ENCODE measurements around the gene YPEL1.
"Not testable (repeated sequence)": the region's sequence is repeated elsewhere in the genome, so short reads cannot be mapped to it uniquely, and the experiment has no call there.

The YPEL1 gene

DNA sequence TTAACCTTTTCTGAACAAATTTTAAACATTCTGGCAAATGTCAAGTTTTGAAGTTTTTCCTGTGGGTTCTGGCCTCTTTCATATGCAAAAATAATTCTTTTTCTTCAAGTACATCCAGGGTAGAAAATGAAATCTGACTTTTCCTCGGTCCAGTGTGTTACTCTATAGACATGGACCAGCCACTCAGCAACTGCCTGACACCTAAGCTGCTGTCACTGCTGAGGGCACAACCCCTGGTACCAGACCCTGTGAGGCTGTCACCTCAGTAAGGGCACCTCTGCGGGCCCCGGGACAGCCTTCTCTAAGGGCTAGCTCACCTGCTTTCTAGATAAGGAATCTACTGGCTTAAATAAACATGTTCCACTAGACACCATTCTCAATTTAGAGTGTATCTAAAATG is 36.0 kb downstream of the YPEL1 start:
- DNase-seq (ENCODE audit: low spot score in 2 of 2) (no peak), ATAC-seq (replicated peaks; ENCODE audit: extremely low read depth, poor library complexity, severe bottlenecking) (no peak)
- H3K4me1 Mint-ChIP-seq: peaks cover 6% of the 10 kb centered on the region
- H3K27me3 Mint-ChIP-seq: no peaks in the 10 kb centered on the region
- H3K4me3 Mint-ChIP-seq: no peak overlapping the region
- no peak overlapping the region for H3K27ac Mint-ChIP-seq (ENCODE audit: low read depth)
- H3K36me3 Mint-ChIP-seq (ENCODE audit: insufficient read depth): peaks cover 34% of the 10 kb centered on the region
- no peaks in the 10 kb centered on the region for H3K9me3 Mint-ChIP-seq

DNA sequence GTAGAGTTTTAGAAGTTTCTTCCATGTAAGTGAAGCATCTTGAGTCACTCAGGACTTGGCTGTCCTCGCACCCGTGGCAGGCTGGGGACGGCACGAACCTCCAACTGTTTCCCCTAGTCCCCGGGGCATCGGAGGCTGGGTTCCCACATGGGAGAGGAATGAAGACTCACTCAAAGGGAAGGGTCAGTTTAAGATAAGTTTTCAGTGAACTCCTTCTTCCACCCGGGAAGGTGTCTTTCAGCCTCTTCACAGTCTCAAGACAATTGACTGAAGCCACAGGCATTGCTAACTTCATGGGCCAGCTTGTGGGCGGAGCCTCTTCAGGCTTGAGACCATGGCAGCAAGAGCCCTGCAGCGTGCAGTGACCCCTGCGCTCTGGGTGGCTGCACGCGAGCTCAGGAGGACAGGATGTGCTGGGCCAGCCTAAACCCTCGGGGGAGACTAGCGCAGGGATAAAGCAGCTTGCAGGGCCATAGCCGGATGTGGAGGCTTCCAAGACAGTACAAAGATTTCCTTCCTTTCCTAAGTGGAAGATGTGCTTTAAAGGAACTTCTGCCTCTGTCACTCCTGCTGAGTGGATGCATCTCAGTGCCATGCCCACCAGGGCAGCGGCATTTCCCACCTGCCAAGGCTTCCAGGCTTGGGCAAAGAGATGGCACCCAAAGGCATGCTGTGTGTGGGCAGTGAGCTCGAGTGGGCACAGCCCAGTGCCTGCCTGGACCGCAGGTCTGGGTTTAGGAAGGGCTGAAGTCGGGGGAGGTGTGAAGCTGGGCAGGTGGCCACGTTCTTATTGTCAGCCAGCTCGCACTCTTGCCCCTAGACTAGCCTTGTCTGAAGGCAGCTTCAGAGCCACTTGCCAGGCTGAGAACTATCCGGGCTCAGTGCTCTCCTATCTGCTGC is 36.9 kb downstream of the YPEL1 start:
- Mint-ChIP-seq H3K36me3 (ENCODE audit: insufficient read depth) (peaks cover 36% of the 10 kb centered on the region), H3K27me3 (no peaks in the 10 kb centered on the region), H3K4me3 (no peak overlapping the region), H3K9me3 (no peaks in the 10 kb centered on the region), H3K4me1 (peaks cover 6% of the 10 kb centered on the region), H3K27ac (ENCODE audit: low read depth) (no peak overlapping the region)
- DNase-seq (ENCODE audit: low spot score in 2 of 2) (no peak), ATAC-seq (replicated peaks; ENCODE audit: extremely low read depth, poor library complexity, severe bottlenecking) (no peak)

DNA sequence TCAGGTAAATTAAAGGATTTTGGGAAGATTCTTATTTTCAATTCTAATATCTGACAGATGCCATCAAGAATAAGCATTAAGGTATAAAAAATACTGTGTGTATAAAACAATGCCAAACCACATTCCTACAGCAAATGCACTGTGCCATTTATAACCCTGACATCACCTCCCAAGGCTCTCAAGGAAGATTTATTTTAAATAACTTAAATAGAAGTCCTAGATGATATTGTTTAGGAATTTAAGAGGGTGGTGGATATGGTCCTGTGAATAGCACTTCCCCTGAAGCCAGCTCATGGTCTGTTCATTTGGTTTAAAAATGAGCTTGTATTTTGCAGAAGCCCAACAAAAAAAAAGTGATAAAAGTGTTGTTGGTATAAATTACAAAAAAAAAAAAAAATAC is 37.7 kb downstream of the YPEL1 start:
- Mint-ChIP-seq H3K4me1 (peaks cover 6% of the 10 kb centered on the region), H3K27me3 (no peaks in the 10 kb centered on the region), H3K9me3 (no peaks in the 10 kb centered on the region), H3K4me3 (no peak overlapping the region), H3K36me3 (ENCODE audit: insufficient read depth) (peaks cover 39% of the 10 kb centered on the region), H3K27ac (ENCODE audit: low read depth) (no peak overlapping the region)
- ATAC-seq (replicated peaks; ENCODE audit: extremely low read depth, poor library complexity, severe bottlenecking) (no peak), DNase-seq (ENCODE audit: low spot score in 2 of 2) (no peak)

DNA sequence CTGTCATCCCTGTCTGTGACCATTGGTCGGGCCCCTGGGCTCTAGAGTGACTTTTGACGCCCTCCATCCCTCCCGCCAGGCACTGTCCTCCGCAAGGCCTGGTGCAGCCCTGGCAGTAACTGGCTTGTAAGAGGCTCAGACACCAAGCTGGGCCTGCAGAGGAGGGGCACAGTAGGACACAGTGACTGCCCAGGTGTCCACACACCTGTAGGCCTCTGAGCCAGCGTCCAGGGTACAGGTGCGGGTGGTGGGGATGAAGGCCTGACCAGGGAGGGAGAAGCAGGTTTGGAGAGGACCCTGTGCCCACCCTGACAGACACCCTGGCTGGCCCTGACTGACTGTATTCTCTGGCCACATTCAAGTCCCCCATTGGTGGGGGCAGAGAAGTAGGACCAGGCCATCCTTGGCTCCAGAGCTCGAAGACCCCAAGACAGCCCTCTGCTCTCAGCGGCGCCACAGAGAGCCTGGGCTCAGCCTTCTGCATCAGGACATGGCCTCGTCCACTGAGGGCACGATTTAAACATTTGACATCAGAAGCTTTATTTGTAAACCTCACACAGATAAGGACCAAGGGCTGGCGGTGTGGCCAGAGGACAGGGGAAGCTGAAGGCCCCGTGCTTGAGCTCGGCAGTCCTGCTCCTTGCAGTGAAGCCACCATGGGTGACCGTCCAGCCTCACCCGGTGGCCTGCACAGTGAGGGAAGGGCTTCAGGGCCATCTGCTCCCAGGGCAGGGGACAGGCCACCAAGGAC is 38.4 kb downstream of the YPEL1 start:
- Mint-ChIP-seq H3K4me3 (no peak overlapping the region), H3K27ac (ENCODE audit: low read depth) (peak overlapping the region; percentile 19), H3K36me3 (ENCODE audit: insufficient read depth) (peaks cover 42% of the 10 kb centered on the region), H3K9me3 (no peaks in the 10 kb centered on the region), H3K4me1 (peaks cover 4% of the 10 kb centered on the region), H3K27me3 (no peaks in the 10 kb centered on the region)
- ATAC-seq (replicated peaks; ENCODE audit: extremely low read depth, poor library complexity, severe bottlenecking) (no peak), DNase-seq (ENCODE audit: low spot score in 2 of 2) (no peak)

DNA sequence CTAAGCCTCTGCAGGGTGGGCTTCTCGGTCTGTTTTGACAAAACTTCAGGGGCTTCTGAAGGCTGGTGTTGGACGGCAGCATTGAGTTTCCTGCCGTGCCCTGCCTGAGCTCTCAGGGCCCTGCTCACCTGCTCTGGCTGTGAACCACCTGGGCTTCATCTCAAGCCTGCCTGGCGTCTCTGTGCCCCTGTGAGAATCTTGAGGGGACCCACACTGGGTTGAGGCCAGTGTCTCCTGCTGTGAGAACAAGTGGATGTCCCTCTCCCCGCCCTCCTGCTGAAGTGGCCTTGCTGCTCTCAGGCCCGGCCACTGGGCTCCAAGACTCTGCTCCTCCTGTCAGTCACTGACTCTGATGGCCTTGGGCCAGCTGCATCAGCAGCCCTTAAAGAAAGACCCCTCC is 39.5 kb downstream of the YPEL1 start:
- Mint-ChIP-seq H3K9me3 (no peaks in the 10 kb centered on the region), H3K27me3 (no peaks in the 10 kb centered on the region), H3K4me3 (no peak overlapping the region), H3K4me1 (peaks cover 5% of the 10 kb centered on the region), H3K27ac (ENCODE audit: low read depth) (no peak overlapping the region), H3K36me3 (ENCODE audit: insufficient read depth) (peaks cover 48% of the 10 kb centered on the region)
- ATAC-seq (replicated peaks; ENCODE audit: extremely low read depth, poor library complexity, severe bottlenecking) (no peak), DNase-seq (ENCODE audit: low spot score in 2 of 2) (no peak)

DNA sequence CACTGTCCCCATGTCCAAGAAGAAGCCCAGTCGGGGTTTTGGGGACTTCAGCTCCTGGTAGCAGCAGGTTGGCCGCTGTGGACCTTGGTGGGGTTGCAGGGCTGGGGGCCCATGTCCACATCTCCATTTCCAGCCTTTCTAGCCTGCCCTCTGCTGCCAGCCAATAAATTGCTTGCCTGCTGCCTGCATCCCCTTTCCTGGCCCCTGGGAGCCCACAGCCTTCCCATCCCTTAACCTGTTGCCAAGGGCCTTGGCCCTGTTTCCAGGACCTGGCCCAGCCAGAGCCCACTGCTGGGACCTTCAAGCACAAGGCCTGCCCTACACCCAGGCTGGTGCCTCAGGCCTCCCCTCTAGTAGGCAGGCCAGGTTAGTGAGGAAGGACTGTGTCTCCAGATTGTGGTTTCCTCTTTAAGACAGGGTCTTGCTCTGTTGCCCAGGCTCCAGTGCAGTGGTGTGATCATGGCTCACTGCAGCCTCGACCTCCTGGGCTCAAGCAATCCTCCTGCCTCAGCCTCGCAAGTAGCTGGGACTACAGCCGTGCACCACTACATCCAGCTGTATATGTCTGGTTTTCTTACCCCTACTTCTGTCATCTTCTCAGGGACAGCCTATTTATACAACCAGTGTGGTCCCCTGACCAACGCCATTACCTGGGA is 40.0 kb downstream of the YPEL1 start:
- ATAC-seq (replicated peaks; ENCODE audit: extremely low read depth, poor library complexity, severe bottlenecking): no peak
- Mint-ChIP-seq H3K27ac (ENCODE audit: low read depth) (peak overlapping the region; percentile 73), H3K36me3 (ENCODE audit: insufficient read depth) (peaks cover 42% of the 10 kb centered on the region)

DNA sequence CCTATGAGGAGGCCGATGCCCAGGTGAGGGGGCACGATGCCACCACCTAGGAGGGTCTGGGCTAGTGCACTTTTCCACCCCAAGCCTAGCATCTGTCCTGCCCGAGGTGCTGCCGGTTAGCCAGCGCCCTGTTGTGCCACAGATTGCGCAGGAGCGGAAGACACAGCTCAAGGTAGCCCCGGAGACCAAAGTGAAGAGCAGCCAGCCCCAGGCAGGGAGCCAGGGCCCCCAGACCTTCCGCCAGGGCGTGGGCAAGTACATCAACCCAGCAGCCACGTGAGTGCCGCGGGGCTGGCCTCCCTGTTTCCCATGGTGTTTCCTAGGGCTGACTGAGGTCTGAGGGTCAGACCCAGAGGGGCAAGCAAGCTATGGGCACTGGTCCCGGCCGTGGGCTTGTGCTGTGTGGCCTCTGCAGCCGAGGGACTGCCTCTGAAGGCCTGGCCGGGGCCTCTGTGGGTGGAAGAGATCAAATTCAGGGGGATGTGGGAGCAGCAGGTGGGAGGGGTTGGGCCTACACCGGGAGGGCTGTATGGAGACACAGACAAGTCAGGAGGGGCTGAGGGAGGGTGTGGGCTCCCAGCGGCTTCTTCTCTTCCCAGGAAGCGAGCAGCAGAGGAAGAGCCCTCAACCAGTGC is 40.7 kb downstream of the YPEL1 start:
- DNase-seq (ENCODE audit: low spot score in 2 of 2): no peak
- Mint-ChIP-seq H3K4me1 (peaks cover 10% of the 10 kb centered on the region), H3K36me3 (ENCODE audit: insufficient read depth) (peaks cover 41% of the 10 kb centered on the region), H3K27ac (ENCODE audit: low read depth) (peak overlapping the region; percentile 73), H3K9me3 (no peaks in the 10 kb centered on the region), H3K27me3 (no peaks in the 10 kb centered on the region), H3K4me3 (no peak overlapping the region)
- no peak for ATAC-seq (replicated peaks; ENCODE audit: extremely low read depth, poor library complexity, severe bottlenecking)

More for the DNA sequence above, 40.0 kb downstream of the YPEL1 start:
- H3K4me1 Mint-ChIP-seq: peaks cover 7% of the 10 kb centered on the region
- H3K27me3 Mint-ChIP-seq: no peaks in the 10 kb centered on the region
- DNase-seq (ENCODE audit: low spot score in 2 of 2): no peak
- H3K9me3 Mint-ChIP-seq: no peaks in the 10 kb centered on the region
- H3K4me3 Mint-ChIP-seq: no peak overlapping the region

DNA sequence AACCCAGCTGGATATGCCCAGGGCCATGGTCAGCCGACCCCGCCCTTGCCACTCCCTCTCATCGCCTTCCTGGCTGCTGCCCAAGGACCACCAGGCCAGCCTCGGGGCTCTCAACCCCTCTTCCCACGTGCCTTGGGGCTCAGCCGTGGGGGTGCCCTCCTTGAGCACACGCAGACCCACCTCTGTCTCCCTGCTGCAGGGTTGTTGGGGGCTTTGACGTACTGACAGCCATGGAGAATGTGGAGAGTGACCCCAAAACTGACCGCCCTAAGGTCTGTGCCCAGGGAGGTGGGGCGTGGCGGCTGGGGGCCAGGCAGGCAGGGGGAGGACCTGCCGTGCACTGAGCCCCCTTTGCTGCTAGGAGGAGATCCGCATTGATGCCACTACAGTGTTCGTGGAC is 41.2 kb downstream of the YPEL1 start:
- H3K27ac Mint-ChIP-seq (ENCODE audit: low read depth): peak overlapping the region; percentile 73
- H3K4me3 Mint-ChIP-seq: no peak overlapping the region
- peaks cover 39% of the 10 kb centered on the region for H3K36me3 Mint-ChIP-seq (ENCODE audit: insufficient read depth)
- DNase-seq (ENCODE audit: low spot score in 2 of 2) (no peak), ATAC-seq (replicated peaks; ENCODE audit: extremely low read depth, poor library complexity, severe bottlenecking) (no peak)
- peaks cover 15% of the 10 kb centered on the region for H3K4me1 Mint-ChIP-seq
- no peaks in the 10 kb centered on the region for H3K27me3 Mint-ChIP-seq
- no peaks in the 10 kb centered on the region for H3K9me3 Mint-ChIP-seq

DNA sequence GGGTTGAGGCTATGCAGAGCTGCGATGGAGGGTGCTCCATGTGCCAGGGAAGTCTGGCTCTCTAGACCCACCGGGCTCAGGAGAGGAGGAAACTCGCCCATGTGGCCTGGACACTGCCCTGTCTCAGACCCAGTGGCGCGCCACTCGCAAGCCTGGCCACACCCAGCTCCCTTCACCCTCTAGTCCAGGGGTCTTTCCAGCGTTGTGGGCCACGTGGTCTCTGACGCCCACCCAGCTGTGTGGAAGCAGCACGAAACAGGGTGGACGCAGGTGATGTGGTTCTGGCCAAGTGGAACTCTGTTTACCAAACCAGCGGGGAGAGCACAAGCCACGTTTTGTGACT is 41.6 kb downstream of the YPEL1 start:
- no peak overlapping the region for H3K4me3 Mint-ChIP-seq
- H3K27me3 Mint-ChIP-seq: no peaks in the 10 kb centered on the region
- peaks cover 17% of the 10 kb centered on the region for H3K4me1 Mint-ChIP-seq
- H3K27ac Mint-ChIP-seq (ENCODE audit: low read depth): no peak overlapping the region
- DNase-seq (ENCODE audit: low spot score in 2 of 2) (no peak), ATAC-seq (replicated peaks; ENCODE audit: extremely low read depth, poor library complexity, severe bottlenecking) (no peak)
- H3K36me3 Mint-ChIP-seq (ENCODE audit: insufficient read depth): peaks cover 38% of the 10 kb centered on the region
- no peaks in the 10 kb centered on the region for H3K9me3 Mint-ChIP-seq

DNA sequence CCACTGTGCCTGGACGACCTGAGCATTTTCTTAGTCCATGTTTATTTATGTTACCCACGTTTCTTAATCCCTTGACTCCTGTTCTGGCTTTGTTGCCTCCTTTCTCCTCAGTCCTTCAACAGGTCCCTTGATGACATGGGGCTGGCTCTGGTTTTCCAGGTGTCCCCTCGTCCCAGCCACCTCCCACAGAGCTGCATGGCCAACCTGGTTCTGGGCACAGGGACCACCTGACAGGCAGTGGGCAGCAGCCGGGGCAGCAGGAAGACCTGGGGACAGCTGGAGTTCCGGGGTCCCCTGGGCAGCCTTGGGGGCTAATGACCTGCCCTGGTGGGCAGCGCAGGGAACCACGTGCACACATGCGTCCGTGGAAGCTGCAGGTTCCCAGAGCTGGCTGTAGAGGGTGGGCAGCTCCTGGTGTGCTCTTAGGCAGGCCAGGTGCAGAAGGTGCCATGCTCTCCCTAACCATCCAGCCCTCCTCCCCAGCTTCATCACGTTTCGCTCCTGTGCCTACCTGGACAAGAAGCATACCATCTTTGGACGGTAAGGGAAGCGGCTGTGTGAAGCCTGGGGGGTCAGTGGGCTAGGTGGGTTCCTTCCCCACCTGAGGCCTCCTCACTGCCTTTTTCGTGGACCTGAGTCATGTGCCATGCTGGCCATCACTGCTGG is 42.1 kb downstream of the YPEL1 start:
- Mint-ChIP-seq H3K36me3 (ENCODE audit: insufficient read depth) (peaks cover 39% of the 10 kb centered on the region), H3K27me3 (no peaks in the 10 kb centered on the region), H3K4me1 (peaks cover 17% of the 10 kb centered on the region), H3K9me3 (no peaks in the 10 kb centered on the region), H3K27ac (ENCODE audit: low read depth) (peak overlapping the region; percentile 67), H3K4me3 (no peak overlapping the region)
- no peak for ATAC-seq (replicated peaks; ENCODE audit: extremely low read depth, poor library complexity, severe bottlenecking)
- no peak for DNase-seq (ENCODE audit: low spot score in 2 of 2)

DNA sequence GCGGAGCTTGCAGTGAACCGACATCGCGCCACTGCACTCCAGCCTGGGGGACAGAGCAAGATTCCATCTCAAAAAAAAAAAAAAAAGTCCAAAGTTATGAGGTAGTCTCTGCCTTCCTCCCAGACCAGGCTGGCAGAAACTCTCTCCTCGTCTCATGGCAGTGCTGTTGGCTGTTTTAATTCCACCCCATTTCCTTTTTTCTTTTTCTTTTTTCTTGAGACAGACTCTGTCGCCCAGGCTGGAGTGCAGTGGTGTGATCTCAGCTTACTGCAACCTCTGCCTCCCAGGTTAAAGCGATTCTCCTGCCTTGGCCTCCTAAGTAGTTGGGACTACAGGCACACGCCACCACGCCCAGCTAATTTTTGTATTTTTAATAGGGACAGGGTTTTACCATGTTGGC is 42.7 kb downstream of the YPEL1 start:
- H3K36me3 Mint-ChIP-seq (ENCODE audit: insufficient read depth): peaks cover 37% of the 10 kb centered on the region
- not testable (repeated sequence) for H3K4me3 Mint-ChIP-seq; H3K27me3 Mint-ChIP-seq; DNase-seq (ENCODE audit: low spot score in 2 of 2); ATAC-seq (replicated peaks; ENCODE audit: extremely low read depth, poor library complexity, severe bottlenecking); H3K9me3 Mint-ChIP-seq
- peaks cover 17% of the 10 kb centered on the region for H3K4me1 Mint-ChIP-seq
- H3K27ac Mint-ChIP-seq (ENCODE audit: low read depth): peak overlapping the region; percentile 67

DNA sequence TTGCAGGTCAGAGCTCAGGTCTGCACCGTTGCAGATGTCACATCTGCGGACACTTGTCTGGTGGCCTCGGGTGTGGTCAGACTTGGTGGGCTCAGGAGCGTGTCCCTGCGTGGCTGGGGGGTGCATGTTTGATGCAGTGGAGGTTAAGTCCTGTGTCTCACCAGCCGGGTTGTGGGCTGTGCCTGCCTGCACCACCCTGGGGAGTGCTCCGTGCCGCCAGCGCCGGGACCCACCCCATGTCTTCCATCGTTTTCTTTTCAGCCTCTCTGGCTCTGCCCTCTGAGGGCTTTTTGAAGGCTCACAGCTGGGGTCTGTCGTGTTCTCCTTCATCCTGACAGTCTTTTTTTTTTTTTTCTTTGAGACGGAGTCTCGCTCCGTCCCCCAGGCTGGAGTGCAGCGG is 43.8 kb downstream of the YPEL1 start:
- Mint-ChIP-seq H3K4me1 (peaks cover 17% of the 10 kb centered on the region), H3K9me3 (no peaks in the 10 kb centered on the region), H3K4me3 (no peak overlapping the region), H3K27me3 (no peaks in the 10 kb centered on the region), H3K36me3 (ENCODE audit: insufficient read depth) (peaks cover 38% of the 10 kb centered on the region), H3K27ac (ENCODE audit: low read depth) (peak overlapping the region; percentile 76)
- no peak for ATAC-seq (replicated peaks; ENCODE audit: extremely low read depth, poor library complexity, severe bottlenecking)
- no peak for DNase-seq (ENCODE audit: low spot score in 2 of 2)
